NCI-H2081 (cell line): ENCODE measurements around the gene NCOA7.

Source experiments
- DNase-seq, 2 experiments: peaks; one replicate each; lab custom pipeline; 2025; lab: John Stamatoyannopoulos, UW

The NCOA7 gene, protein sequence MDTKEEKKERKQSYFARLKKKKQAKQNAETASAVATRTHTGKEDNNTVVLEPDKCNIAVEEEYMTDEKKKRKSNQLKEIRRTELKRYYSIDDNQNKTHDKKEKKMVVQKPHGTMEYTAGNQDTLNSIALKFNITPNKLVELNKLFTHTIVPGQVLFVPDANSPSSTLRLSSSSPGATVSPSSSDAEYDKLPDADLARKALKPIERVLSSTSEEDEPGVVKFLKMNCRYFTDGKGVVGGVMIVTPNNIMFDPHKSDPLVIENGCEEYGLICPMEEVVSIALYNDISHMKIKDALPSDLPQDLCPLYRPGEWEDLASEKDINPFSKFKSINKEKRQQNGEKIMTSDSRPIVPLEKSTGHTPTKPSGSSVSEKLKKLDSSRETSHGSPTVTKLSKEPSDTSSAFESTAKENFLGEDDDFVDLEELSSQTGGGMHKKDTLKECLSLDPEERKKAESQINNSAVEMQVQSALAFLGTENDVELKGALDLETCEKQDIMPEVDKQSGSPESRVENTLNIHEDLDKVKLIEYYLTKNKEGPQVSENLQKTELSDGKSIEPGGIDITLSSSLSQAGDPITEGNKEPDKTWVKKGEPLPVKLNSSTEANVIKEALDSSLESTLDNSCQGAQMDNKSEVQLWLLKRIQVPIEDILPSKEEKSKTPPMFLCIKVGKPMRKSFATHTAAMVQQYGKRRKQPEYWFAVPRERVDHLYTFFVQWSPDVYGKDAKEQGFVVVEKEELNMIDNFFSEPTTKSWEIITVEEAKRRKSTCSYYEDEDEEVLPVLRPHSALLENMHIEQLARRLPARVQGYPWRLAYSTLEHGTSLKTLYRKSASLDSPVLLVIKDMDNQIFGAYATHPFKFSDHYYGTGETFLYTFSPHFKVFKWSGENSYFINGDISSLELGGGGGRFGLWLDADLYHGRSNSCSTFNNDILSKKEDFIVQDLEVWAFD

DNA sequence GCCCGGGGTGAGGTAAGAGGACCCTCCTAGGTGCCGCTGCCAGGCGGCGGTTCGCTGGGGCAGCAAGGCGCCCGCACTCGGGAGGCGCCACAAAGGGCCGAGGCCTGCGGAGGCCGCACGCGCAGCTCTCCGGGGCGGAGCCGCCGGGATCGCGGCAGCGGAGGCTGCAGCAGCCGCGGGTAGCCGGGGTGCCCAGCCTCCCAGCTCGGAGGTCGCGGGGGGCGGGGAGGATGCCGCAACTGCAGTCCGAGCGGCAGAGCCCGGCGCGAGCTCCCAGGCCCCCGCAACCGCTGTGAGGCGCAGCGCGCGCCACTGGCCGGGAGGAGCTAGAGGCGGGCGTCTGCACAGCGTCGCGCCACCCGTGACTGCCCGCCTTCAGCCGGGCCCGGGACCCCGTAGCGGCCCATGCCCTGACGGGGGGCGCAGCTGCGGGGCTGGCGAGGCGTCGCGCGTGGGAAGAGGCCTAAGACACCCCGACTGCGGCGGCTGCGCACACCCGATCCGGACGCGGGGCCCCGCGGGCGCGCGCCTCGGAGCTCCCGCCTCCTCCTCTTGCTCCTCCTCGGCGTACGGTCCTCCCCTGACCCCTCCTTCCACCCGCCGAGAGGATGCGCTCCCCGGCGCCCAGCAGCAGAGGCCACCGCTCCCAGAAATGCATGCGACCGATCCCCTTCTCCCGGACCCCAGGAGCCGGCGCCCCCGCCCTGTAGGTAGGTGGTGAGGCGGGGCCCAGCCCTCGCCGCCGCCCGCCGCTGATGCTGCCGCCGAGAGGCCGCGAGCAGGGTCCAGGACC is at the start of gene NCOA7:
NCOA7 (plus strand) TSS at position 603 of the 793 bp plus-strand sequence. CDS start 24,395 bp downstream, outside the sequence.
- DNase-seq = peak; percentile 59 to 79

DNA sequence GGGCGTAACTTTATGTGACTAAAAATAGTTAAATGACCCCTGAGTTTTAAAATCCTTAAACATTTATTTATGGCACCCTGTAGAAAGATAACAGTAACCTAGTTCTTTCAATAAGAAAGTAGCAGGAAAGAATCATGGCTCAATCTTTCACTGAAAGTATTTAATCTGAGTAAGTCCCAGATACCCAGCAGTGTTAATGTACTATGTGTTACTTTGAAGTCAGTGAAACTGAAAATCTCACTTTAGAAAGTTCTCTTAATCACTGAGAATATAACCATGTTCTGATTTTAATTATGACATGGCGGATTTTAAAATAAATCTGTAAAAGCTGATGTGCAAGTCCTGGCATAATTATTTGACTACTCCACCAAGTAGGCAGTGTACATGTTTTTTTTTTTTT is 49.4 kb upstream of the NCOA7 start:
- DNase-seq = no peak

DNA sequence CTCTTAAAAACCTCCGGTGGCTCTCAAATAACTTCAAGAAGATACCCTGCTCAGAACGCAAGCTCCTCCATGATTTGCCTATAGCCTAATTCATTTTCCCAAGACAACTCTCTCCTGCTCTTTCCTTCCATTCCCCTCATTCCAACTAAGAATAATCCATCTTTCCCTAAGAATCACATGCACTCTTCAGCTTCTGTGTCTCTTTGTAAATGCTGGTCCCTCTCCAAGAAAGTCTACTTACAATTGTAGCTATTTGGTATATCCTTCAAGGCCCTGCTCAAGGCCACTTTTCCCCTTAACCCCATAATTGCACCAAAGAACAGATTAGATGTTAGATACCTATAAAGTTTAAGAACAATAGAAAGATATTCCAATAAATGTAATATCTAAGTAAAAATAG is 48.7 kb upstream of the NCOA7 start:
- DNase-seq = no peak

DNA sequence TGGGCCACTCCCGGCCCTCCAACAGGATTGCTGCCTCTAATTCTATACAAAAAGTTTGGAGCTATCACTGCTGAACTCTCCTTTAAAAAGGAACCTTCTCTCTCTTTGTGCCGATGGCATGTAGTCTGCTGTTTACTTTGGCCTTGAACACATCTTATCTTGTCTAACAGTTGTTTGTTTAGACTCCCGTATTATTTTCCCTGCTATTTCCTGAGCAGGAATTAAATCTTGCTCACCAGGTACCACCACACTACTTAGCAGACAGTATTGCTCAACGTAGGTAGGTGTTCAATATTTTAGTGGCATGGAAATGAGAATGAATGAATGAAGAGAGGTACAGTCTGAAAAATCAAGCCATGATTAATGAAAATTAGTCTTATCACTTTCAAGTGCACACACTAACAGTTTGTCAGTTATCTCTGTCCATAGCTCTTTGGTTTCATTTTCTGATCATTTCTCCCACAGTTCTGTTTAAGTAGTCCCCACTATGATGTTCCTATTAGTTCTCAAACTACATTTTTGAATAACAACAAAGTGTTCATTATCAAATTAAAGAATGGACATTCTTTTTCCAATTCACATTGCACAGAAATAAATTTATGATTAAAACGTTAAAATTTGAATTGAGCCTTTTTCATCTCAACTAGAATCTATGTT is 48.2 kb upstream of the NCOA7 start:
- no peak for DNase-seq

DNA sequence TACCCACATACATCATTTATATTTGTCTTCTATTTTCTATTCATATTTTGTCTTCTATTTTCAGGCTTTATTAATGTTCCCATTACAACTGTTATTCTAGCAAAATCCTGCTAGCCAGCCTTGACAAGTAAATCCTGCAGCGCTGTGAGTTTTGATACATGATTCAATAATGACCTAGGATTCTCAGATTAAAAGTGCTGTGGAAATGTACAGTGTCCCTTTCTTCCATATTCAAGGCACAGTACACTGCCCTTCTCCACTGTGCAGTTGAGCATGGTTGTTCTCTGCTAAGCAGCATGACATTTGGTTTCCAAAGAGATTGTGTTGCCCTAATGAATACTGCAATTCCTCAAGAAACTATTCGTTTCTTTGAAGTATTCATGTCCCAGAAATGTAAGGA is 47.2 kb upstream of the NCOA7 start:
- no peak for DNase-seq

DNA sequence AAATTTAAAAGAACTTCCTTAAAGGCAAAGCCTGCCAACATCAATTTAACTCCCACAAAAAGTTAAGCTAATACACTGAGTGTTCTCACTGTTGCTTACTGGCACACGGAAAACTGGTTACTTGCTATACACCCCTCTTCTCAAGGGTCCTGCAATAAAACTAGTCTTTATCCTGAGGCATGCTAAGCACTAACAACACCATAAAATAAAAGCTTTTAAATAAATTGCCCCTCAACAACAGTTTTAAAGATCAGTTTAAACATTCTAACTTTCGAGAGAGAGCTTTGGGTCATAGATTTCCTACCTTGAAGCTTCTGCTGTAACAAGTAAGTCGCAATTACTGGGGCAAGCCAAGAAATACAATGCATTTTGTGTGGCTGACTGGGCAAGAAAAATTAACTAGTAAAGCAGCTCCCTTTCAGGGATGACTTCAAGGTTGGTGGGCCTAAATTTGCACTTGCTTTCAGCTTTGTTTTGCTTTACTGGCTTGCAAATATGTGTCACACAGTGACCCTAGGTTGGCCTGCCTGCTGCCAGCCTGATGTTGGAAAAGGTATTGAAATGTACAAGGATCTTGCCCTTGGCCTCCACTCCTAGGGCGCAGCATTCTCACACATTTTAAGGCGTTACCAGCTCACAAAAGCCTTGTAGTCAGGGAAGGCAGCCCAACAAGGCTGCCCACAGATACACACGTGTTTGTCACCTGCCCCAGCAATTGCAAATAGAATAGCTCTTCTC is 45.3 kb upstream of the NCOA7 start:
- no peak for DNase-seq

DNA sequence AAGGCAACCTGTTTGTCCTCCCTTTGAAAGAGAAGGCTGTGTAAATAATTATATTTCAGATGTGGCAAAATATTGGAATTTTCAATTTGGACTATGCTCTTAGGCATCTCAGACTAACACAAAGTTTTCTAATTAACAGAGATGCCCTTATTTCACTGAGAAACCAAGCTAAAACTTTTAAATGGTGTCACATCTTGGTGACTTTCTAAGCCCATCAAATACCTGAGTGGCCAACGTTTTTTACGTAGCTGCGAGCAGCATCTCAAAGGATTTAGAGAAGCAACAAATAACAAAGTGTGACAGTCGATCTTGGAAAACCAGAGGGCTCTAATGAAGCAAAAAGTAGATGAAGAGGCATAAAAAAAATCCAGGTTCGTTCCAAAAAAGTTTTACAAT is 44.7 kb upstream of the NCOA7 start:
- DNase-seq = no peak

DNA sequence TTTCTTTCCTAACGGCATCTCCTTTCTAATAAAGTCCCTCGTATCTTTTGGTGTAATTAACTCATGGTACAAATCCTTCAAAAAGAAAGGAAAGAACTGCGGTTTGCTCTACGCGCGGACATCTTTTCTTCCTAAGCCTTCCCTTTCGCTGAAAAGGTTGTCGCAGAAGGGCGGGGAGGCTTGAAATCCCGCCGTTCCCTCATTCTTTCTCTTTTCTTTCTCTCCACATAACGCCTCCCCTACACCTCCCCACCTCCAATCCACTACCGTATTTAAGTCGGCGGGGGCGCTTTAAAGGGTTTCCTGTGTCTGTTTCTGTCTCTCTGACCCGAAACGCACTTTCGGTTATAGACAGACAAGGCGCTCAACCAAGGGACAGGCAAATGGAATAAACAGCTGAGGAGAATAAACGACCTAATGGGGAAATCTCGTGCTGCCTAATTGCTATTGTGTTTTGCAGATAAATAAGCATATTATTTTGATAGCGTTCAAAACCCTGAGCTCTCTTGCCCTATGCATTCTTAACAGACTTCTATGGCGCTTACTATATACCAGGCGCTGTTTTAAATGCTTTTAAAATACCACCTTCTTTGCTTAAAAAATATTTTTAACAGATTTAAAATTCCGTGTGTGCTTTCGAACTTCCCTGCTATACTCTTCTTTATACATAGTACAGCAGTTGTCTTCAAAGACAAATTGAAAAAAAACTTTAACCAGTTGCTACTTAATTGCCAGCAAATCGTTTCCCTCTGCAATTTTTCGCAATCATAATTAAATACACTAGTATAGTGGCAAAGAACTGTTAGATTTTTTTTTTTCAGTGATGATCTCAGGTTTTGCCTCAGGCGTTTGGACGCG is 43.8 kb upstream of the NCOA7 start:
- DNase-seq = peak; percentile 50 to 57

DNA sequence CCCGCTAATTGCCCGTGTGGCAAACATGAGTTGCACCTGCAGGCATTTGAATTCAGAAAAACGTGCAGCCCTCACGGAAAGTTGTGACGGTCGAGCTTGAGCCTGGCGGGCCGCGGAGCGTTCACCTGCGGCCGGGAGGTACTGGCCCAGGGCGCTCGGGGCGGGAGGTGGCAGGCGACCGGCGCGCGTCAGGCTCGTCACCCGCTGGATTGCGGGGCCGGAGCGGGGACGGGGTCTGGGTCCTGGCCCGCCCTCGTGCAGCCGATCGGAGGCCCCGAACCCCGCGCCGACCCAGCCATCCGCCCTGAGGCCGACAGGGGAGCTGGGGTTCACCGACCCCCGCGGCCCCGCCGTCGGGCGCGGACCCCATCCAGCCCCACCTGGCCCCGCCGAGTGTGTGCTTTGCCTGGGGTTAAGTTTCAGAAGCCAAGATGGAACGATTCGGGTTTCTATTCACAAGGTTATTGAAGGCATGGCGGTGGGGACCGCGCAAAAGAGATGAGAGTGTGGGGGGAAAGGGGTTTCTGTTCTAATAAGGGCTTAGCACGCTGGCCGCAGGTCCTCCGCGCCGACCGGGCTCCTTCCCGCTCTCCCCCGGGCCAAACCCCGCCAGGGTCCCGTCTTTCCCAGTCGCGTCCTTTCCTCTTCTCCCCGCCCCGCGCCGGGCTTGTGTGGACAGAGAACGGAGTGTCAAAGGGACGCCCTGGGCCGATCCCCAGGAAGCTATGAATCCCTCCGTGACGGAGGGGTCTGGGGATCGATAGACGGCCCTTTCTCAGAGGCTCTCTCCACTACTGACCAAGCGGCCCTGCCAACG is 43.0 kb upstream of the NCOA7 start:
- DNase-seq = peak; percentile 47 to 70

DNA sequence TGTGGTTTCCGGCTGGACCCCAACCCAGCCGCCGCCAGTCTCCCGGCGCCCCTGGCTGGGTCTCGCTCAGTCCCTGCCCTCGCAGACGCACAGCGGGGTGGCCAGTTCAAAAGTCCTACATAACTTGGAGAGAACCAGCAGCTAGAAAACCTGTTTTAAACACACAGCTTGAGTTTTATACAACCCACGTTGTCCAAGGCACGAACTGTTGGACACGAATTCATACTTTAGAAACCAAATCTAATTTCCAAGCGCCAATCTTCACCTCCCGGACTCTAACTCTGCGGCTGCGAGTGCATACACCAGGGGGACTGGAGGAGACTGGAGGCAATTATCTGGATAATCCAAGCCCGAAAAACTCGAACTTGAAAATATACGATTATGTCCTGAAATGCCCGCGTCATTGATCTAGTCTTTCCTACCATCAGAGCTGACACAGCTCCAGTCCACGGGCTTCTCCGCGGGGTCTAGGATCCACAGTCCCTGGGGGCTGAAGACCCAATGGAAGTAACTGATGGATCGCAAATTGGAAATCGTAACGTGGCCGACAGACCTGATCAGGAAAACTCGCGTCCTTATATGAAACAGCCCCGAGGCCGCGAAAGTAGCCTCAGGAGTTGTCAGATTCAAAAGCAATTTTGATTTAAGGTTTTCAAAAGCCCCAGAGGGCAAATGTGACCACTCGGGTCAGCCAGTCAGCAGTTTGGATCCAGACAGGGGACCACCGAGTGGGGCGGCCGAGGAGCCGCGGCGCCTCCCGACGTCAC is 42.2 kb upstream of the NCOA7 start:
- peak in 1 of 2 experiments; percentile 37 for DNase-seq

DNA sequence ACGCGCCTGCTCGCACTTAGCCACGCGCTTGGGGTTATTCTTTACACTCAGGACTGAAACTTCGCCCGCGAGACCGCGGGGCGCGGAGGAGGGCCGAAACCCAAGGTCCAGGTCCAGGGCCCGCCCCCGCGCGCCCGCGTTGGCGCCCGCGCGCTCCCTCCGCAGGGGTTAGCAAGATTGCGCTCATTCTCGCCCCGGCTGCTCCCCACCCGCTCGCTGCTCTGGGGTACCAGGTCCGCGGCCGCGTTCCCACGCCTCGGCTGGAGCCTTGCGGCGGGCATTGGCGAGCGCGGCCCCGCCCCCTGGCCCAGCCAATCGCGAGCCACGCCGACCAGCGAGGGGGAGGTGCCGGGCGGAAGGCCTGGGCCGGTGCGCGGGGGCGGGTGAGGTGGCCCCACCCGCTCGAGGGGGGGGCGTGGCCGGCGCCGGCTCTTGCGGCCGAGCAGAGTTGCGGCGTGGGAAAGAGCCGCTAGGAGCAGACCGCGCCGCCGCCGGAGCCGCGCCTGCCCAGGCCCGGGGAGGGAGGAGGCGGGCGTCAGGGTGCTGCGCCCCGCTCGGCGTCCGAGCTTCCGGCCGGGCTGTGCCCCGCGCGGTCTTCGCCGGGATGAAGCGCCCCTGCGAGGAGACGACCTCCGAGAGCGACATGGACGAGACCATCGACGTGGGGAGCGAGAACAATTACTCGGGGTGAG is 41.4 kb upstream of the NCOA7 start, which contains the start of gene HEY2:
HEY2 (plus strand) TSS at position 460 of the 692 bp plus-strand sequence; CDS start at position 605, 145 bp downstream.
- peak; percentile 69 to 79 for DNase-seq

DNA sequence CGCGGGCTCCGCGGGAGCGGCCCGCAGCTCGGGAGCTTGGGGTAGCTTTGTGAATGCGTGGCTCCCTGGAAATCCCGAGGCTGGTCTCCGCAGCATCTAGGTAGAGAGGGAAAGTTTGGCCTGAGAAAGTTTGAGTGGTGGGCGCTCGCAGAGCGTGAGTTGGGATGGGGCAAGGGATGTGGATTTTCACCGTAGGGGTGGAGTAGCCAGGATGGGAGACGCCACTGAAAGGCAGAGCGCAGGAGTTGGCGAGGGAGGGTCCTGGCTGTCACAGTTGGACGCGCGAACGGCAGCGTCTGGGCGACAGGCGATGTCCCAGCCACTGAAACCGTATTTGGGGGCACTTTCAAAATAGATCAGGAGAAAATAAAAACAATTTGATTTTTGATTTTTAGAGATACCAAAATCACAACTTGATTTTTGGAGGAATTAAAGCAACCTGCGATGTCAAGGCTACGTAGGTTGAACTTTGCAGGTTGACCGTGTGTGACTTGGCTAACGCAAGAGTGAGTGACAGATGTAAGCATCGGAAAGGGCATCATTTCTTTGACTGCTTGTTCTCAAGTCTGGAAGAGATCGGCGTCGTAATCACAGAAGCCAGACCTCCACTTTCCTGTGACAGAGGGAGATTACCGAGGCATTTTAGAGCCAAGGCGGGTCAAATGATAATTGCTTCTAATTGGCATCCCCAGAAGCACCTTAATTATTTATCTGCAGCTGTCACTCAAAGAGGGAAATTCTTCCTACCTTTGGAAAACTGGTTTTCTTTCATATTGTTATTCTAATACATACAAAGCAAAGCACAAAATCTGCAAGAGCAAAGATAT is 40.7 kb upstream of the NCOA7 start:
- DNase-seq = peak in 1 of 2 experiments; percentile 6

DNA sequence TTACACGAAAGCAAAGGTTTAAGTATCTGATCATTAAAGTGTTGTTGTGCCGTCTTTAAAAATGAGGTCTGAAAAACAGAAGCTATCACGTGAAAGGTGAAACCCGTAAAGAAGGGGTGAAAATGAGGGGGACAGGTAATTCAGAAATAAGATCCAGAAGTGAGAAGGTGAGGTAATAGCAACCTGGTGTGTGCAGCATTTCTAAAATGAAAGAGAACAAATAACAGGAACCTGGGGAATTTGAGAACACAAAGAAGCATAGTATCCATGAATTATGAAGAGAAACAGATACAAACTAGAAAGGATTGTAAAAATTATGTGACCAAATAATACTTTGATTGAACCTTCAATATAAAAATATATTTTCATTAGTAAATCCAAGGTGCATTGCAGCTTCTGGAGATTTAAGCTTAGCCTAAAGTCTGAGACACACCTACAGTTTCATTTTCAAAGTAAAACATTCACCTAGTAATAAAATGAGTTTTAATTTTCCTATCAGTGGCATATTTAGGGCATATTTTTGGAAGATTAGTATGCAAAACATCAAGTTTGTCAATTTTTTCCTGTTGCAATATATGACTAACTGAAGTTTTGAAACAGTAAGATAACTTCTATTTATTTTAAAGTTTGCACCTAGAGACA is 39.9 kb upstream of the NCOA7 start:
- no peak for DNase-seq

DNA sequence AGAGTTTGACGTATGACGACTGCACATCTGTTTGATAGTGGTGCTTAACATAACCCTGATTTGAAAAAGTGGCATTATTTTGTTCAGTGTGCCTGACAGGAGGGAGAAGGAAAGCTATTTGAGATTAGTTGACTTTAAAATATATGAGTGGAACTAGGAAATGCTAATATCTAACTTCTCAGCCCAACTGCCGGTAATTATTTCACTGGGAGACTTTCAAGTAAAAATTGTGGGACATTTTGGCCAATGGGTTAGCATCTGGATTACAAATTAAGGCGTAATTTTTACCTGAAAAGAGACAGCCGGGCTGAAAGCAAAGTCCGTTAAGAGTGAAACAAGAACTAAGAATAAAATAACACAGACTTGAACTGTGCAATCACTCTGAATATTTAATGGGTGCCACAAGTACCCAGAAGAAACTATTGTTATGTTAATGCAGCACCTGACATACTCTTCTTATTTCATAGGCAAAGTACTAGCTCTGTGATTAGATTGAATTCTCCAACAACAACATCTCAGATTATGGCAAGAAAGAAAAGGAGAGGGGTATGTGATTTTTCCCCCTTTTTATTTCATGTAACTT is 39.3 kb upstream of the NCOA7 start:
- DNase-seq = no peak

DNA sequence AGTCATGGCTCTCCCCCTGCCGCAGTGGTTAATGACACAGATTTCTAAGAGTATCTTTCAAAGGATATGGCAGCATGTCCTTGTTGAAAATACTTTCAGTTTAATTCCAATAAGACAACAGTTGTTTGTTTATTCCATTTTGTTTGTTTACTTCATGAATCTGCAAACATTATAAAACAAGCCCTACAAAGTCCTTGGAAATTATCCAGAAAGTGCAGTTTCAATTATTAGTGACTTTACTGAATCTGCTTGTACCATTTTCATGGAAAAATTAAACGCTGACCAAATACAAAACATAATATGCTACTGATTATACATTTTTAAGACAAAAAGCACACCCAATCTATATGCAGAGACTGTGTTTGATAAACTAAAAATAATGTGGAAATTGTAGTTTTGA is 38.0 kb upstream of the NCOA7 start:
- DNase-seq = no peak
